Measurements from ENCODE around the gene SLC25A18. TPM values are rescaled to one million over a fixed set of nuclear protein-coding genes. Genes with fewer than 3 reads are reported as not detected.
A peak's percentile ranks its signal among the peaks of the same experiment; 100 is the strongest.

The SLC25A18 gene
- total RNA-seq, 1 experiment from 2014 or later: 0.45 TPM

DNA sequence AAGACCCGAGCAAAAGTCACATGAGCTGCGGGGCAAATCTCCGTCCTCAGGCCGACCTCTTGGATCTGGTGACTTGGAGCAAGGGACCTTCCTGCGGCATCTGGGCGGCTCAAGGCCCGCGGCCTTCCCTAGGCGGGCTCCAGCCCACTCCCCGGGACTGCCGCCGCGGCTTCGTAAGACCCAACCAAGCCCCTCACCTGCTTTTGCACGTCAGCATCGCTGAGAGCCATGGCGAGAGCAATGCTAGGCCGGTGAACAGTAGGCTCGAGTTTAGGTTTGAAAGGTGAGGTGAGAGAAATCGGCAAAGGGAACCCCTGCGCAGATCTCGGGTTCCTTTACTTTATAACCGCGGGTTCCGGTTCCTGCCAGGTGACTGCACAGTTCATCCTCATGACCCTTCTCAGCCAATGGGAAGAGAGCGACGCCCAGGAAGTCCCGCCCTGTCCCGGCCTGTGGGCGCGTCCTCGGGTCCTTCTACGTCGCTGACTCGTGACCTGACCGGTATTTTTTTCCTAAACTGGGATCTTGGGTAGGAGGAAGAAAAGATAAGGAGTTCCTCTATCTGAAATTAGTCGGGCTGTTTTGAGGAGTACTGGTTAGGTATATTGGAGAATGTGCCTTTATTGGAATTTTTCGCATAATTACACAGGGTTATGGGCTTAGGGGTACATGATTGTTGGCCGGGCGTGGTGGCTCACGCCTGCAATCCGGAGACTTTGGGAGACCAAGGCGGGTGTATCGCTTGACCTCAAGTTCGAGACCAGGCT lies 65.3 kb downstream of the SLC25A18 start, which contains the start of gene ATP6V1E1:
Gene ATP6V1E1 (minus strand): TSS at position 344 of the 767 bp plus-strand sequence. CDS start 114 bp downstream, at position 230.
- DNase-seq (ENCODE audit: low spot score): peak; percentile 97
- ChIA-PET POLR2A (ENCODE audit: low non-redundant PET) (no interaction called here), CTCF (no interaction called here)
- intact Hi-C loops (cut with micrococcal nuclease; ENCODE audit: unreplicated experiment): loop anchor here (2.0 kb wide), 1 partner anchor 34 kb away; no protein-coding TSS in a partner anchor
- BruUV-seq (replicated peaks): no TSS peak
- H3K9me3 ChIP-seq (ENCODE audit: low read depth, low read length, poor library complexity, severe bottlenecking): no peaks in the 10 kb centered on the region
- H3K36me3 ChIP-seq (ENCODE audit: insufficient read depth, low read length, poor library complexity, severe bottlenecking): peaks cover 6% of the 10 kb centered on the region
- TF ChIP-seq, protein P1, sequence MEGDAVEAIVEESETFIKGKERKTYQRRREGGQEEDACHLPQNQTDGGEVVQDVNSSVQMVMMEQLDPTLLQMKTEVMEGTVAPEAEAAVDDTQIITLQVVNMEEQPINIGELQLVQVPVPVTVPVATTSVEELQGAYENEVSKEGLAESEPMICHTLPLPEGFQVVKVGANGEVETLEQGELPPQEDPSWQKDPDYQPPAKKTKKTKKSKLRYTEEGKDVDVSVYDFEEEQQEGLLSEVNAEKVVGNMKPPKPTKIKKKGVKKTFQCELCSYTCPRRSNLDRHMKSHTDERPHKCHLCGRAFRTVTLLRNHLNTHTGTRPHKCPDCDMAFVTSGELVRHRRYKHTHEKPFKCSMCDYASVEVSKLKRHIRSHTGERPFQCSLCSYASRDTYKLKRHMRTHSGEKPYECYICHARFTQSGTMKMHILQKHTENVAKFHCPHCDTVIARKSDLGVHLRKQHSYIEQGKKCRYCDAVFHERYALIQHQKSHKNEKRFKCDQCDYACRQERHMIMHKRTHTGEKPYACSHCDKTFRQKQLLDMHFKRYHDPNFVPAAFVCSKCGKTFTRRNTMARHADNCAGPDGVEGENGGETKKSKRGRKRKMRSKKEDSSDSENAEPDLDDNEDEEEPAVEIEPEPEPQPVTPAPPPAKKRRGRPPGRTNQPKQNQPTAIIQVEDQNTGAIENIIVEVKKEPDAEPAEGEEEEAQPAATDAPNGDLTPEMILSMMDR (conservative IDR thresholded peaks at IDR 0.05; ENCODE audit: low read depth, low read length): no peak
- TF ChIP-seq EZH2 (IDR thresholded peaks at IDR 0.05; ENCODE audit: borderline replicate concordance, low read depth, low read length, poor library complexity, severe bottlenecking): no peak
- no peaks in the 10 kb centered on the region for H3K4me1 ChIP-seq (ENCODE audit: insufficient read depth, low read length, poor library complexity, severe bottlenecking)
- H3K4me3 ChIP-seq (ENCODE audit: low read depth, low read length, poor library complexity, severe bottlenecking): peak within 1 kb of the TSS; percentile 100
- H3K27me3 ChIP-seq (replicated peaks; ENCODE audit: insufficient read depth, low read depth, low read length, poor library complexity): no peaks in the 10 kb centered on the region
- H3K27ac ChIP-seq (ENCODE audit: low read depth, low read length, poor library complexity, severe bottlenecking): peak within 1 kb of the TSS; percentile 87

DNA sequence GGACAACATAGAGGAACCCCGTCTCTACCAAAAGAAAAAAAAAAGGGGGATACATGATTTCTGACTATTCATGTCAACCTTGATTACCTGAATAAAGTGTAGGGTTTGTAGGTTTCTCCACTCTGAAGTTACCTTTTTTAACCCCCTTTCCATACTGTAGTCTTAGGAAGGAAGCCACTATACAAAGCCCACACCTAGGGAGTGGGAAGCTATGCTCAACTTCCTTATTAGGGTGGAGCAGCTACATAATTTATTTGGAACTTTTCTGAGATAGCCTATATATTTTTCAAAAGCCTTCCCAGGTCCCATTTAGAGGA lies 65.8 kb downstream of the SLC25A18 start:
- Histone ChIP-seq H3K27me3 (replicated peaks; ENCODE audit: insufficient read depth, low read depth, low read length, poor library complexity) (no peaks in the 10 kb centered on the region), H3K27ac (ENCODE audit: low read depth, low read length, poor library complexity, severe bottlenecking) (peak overlapping the region; percentile 87), H3K4me1 (ENCODE audit: insufficient read depth, low read length, poor library complexity, severe bottlenecking) (no peaks in the 10 kb centered on the region), H3K4me3 (ENCODE audit: low read depth, low read length, poor library complexity, severe bottlenecking) (peak overlapping the region; percentile 100), H3K36me3 (ENCODE audit: insufficient read depth, low read length, poor library complexity, severe bottlenecking) (peaks cover under 1% of the 10 kb centered on the region), H3K9me3 (ENCODE audit: low read depth, low read length, poor library complexity, severe bottlenecking) (no peaks in the 10 kb centered on the region)
- no peak for DNase-seq (ENCODE audit: low spot score)
- intact Hi-C loops (cut with micrococcal nuclease; ENCODE audit: unreplicated experiment): loop anchor here (2.0 kb wide), 1 partner anchor 34 kb away; no protein-coding TSS in a partner anchor
- TF ChIP-seq, protein P1 (conservative IDR thresholded peaks at IDR 0.05; ENCODE audit: low read depth, low read length): no peak
- no TSS peak for BruUV-seq (replicated peaks)
- ChIA-PET POLR2A (ENCODE audit: low non-redundant PET) (no interaction called here), CTCF (no interaction called here)

DNA sequence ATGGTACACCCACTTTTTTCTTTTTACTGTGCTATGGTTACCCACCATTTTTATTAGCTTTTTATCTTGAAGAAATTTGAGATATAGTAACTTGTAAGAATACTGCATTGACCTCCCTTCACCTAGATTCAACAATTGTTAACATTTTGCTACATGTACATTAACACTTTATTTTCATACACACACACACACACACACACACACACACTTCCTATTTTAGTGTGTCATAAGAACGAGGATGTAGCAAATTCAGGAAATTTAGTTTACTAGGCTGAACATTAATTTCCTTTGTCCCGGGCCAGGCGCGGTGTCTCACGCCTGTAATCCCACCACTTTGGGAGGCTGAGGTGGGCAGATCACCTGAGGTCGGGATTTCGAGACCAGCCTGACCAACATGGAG lies 66.3 kb downstream of the SLC25A18 start:
- H3K9me3 ChIP-seq (ENCODE audit: low read depth, low read length, poor library complexity, severe bottlenecking): no peaks in the 10 kb centered on the region

More for the DNA sequence above, 66.3 kb downstream of the SLC25A18 start:
- Histone ChIP-seq H3K36me3 (ENCODE audit: insufficient read depth, low read length, poor library complexity, severe bottlenecking) (no peaks in the 10 kb centered on the region), H3K4me1 (ENCODE audit: insufficient read depth, low read length, poor library complexity, severe bottlenecking) (no peaks in the 10 kb centered on the region), H3K27ac (ENCODE audit: low read depth, low read length, poor library complexity, severe bottlenecking) (peak overlapping the region; percentile 87), H3K4me3 (ENCODE audit: low read depth, low read length, poor library complexity, severe bottlenecking) (peak overlapping the region; percentile 100), H3K27me3 (replicated peaks; ENCODE audit: insufficient read depth, low read depth, low read length, poor library complexity) (no peaks in the 10 kb centered on the region)
- ChIA-PET CTCF (no interaction called here), POLR2A (ENCODE audit: low non-redundant PET) (no interaction called here)
- no TSS peak for BruUV-seq (replicated peaks)
- TF ChIP-seq, protein P1 (conservative IDR thresholded peaks at IDR 0.05; ENCODE audit: low read depth, low read length): no peak
- no peak for TF ChIP-seq EZH2 (IDR thresholded peaks at IDR 0.05; ENCODE audit: borderline replicate concordance, low read depth, low read length, poor library complexity, severe bottlenecking)
- intact Hi-C loops (cut with micrococcal nuclease; ENCODE audit: unreplicated experiment): loop anchor here (2.0 kb wide), 1 partner anchor 35 kb away; no protein-coding TSS in a partner anchor
- no peak for DNase-seq (ENCODE audit: low spot score)
